PC-9 (cell line): ENCODE data around the gene GSE1.

Source experiments
- CTCF ChIP-seq: fragments of 200-600 bp; sonication (generic); conservative IDR thresholded peaks from 2 replicates; pipeline ENCODE4 v1.6.1; 2017; ENCODE audit warnings: mixed run types, antibody characterized with exemption, mild to moderate bottlenecking, moderate library complexity
- EZH2 ChIP-seq: fragments of 200-600 bp; sonication (generic); IDR thresholded peaks from 2 replicates; pipeline ENCODE4 v1.8.0; 2017; ENCODE audit warnings: antibody characterized with exemption, low read depth

GRCh38 chr16:85660843-85661739, 48.0 kb downstream of the GSE1 start:
- TF ChIP-seq EZH2 (no peak), CTCF (no peak)
